CD4-positive, alpha-beta T cell (primary cell): ENCODE results near the gene RPL13A. TPM values are rescaled to one million over a fixed set of nuclear protein-coding genes. Genes with fewer than 3 reads are reported as not detected.
"Not testable (repeated sequence)": the region's sequence is repeated elsewhere in the genome, so short reads cannot be mapped to it uniquely, and the experiment has no call there.

Experiments
- ATAC-seq: fragments of 200-7000 bp; cut with Tn5 transposase; one replicate; pipeline ENCODE4 v1.10.0; 2022; ENCODE audit warnings: mild to moderate bottlenecking; ENCODE audit not compliant: poor library complexity
- CTCF ChIA-PET: fragments of 350-600 bp; sonication (Branson Sonifier 250); formaldehyde crosslinking; loops from one replicate; lab custom pipeline; 2021; ENCODE audit warnings: antibody characterized with exemption, inconsistent platforms; lab: Charles Lee
- POLR2A ChIA-PET: fragments of 350-600 bp; sonication (Branson Sonifier 250); formaldehyde crosslinking; loops from one replicate; lab custom pipeline; 2021; ENCODE audit warnings: antibody characterized with exemption, inconsistent platforms; lab: Charles Lee
- DNase-seq, 14 experiments: peaks; one replicate each; pipeline ENCODE4 v3.0.0-alpha.2; 2013 to 2020; ENCODE audit warnings: mixed read lengths in 2 of 14
- H3K27ac ChIP-seq, 2 donors: one replicate each; pipeline versions ENCODE4 v1.5.1 to v1.7.0; 2013; ENCODE audit warnings: low read length in 2 of 2, low read depth in 1 of 2, mild to moderate bottlenecking in 1 of 2
- H3K27me3 ChIP-seq, 2 experiments: 1 replicate in 1 of 2; 2 replicates in 1 of 2; pipeline versions ENCODE4 v1.6.1 to v1.7.0; 2013; ENCODE audit warnings: low read length in 2 of 2, control low read depth in 1 of 2, mild to moderate bottlenecking in 1 of 2, moderate library complexity in 1 of 2; ENCODE audit not compliant: insufficient read depth in 2 of 2, control insufficient read depth in 1 of 2
- H3K36me3 ChIP-seq: one replicate; pipeline ENCODE4 v1.6.1; 2013; ENCODE audit warnings: low read length, control low read depth; ENCODE audit not compliant: insufficient read depth
- H3K4me1 ChIP-seq: one replicate; pipeline ENCODE4 v1.6.1; 2013; ENCODE audit warnings: low read length, control low read depth; ENCODE audit not compliant: insufficient read depth
- H3K4me3 ChIP-seq: one replicate; pipeline ENCODE4 v1.5.1; 2013; ENCODE audit warnings: mild to moderate bottlenecking, low read length, moderate library complexity
- H3K9me3 ChIP-seq, 2 experiments: 1 replicate in 1 of 2; 2 replicates in 1 of 2; pipeline versions ENCODE4 v1.6.1 to v1.7.0; 2013; ENCODE audit warnings: low read length in 2 of 2, mild to moderate bottlenecking in 2 of 2, control low read depth in 1 of 2, moderate library complexity in 1 of 2; ENCODE audit not compliant: control insufficient read depth in 1 of 2, insufficient read depth in 1 of 2
- H3K27ac Mint-ChIP-seq: one replicate; pipeline ENCODE4 v1.8.0; 2020; ENCODE audit warnings: mixed read lengths
- H3K27me3 Mint-ChIP-seq: one replicate; pipeline ENCODE4 v1.8.0; 2021; ENCODE audit warnings: mixed read lengths
- H3K36me3 Mint-ChIP-seq: one replicate; pipeline ENCODE4 v1.8.0; 2021; ENCODE audit warnings: low read depth, mixed read lengths
- H3K4me1 Mint-ChIP-seq: one replicate; pipeline ENCODE4 v1.8.0; 2021; ENCODE audit warnings: low read depth, mixed read lengths
- H3K4me3 Mint-ChIP-seq: one replicate; pipeline ENCODE4 v1.8.0; 2020; ENCODE audit warnings: mild to moderate bottlenecking, mixed read lengths
- H3K9me3 Mint-ChIP-seq: one replicate; pipeline ENCODE4 v1.8.0; 2020; ENCODE audit warnings: mixed read lengths
- CTCF ChIP-seq: fragments of 200-600 bp; IDR thresholded peaks from one replicate; pipeline ENCODE4 v1.8.0; 2022; ENCODE audit warnings: antibody characterized with exemption, mild to moderate bottlenecking
- intact Hi-C, 2 experiments: fragments of 100-400 bp; cut with DNase I in 1 of 2; cut with micrococcal nuclease in 1 of 2; formaldehyde crosslinking; loops; one replicate each; pipeline versions ENCODE4 v1.15.1 to v1.9.0; 2023 to 2025; cut with DNase I, micrococcal nuclease
- total RNA-seq, 174 experiments: library from RNA in 2 of 174; stranded (reverse) in 2 of 174; gene quantifications; one replicate each; pipeline ENCODE4 v1.2.3 and lab custom pipeline; 2021 to 2026

RPL13A gene
- total RNA-seq, 2 experiments from 2014 or later, result 5,328 to 5,481 TPM

- Mint-ChIP-seq H3K4me3 (peak overlapping the region; percentile 79), H3K9me3 (no peaks in the 10 kb centered on the region), H3K27me3 (no peaks in the 10 kb centered on the region), H3K36me3 (peaks cover 21% of the 10 kb centered on the region), H3K27ac (peak overlapping the region; percentile 98), H3K4me1 (peaks cover 54% of the 10 kb centered on the region)
- POLR2A ChIA-PET, result interaction anchor here (0.6 to 6.4 kb wide), 13 partner anchors 13 to 207 kb away, joined by 3 to 120 read pairs (median 5); partner anchors contain the start of genes ALDH16A1, KASH5, PIH1D1 and PRMT1
- TF ChIP-seq CTCF, result no peak
- intact Hi-C loops, result loop anchor here in 1 of 2 experiments (1.0 to 10.0 kb wide), 4 partner anchors 27 to 244 kb away; partner anchors contain the start of gene PRMT1
- peaks cover 83% of the 10 kb centered on the region for H3K4me1 ChIP-seq
- H3K9me3 ChIP-seq, result no peaks in the 10 kb centered on the region
- no peak for ATAC-seq
- CTCF ChIA-PET, result interaction anchor here (0.6 to 2.4 kb wide), 25 partner anchors 13 to 245 kb away, joined by 3 to 24 read pairs (median 4); partner anchors contain the start of genes ALDH16A1, GFY, PIH1D1 and RPS11
- no peaks in the 10 kb centered on the region for H3K27me3 ChIP-seq
- H3K27ac ChIP-seq, result peak overlapping the region; percentile 86 to 96
- H3K36me3 ChIP-seq, result peaks cover 15% of the 10 kb centered on the region
- H3K4me3 ChIP-seq, result no peak overlapping the region
- no peak for DNase-seq
These were observed 16.8 kb upstream of the RPL13A start for GRCh38 chr19:49470615-49470978.

- Mint-ChIP-seq H3K4me3 (peak overlapping the region; percentile 100), H3K36me3 (peaks cover 39% of the 10 kb centered on the region), H3K9me3 (no peaks in the 10 kb centered on the region), H3K27ac (peak overlapping the region; percentile 98), H3K27me3 (no peaks in the 10 kb centered on the region), H3K4me1 (peaks cover 64% of the 10 kb centered on the region)
- intact Hi-C loops, result loop anchor here in 1 of 2 experiments (10.0 kb wide), 1 partner anchor 202 kb away; the partner anchor contains the start of gene PRMT1
- Histone ChIP-seq H3K9me3 (no peaks in the 10 kb centered on the region), H3K27me3 (no peaks in the 10 kb centered on the region), H3K4me3 (no peak overlapping the region), H3K4me1 (peaks cover 79% of the 10 kb centered on the region), H3K27ac (peak overlapping the region; percentile 53 to 98), H3K36me3 (peaks cover 20% of the 10 kb centered on the region)
- POLR2A ChIA-PET, result interaction anchor here (0.7 to 6.4 kb wide), 11 partner anchors 14 to 1693 kb away, joined by 3 to 120 read pairs (median 3); partner anchors contain the start of genes ALDH16A1, PIH1D1, RPL13A and RRAS
- ATAC-seq, result no peak
- TF ChIP-seq CTCF, result no peak
- DNase-seq, result peak in 2 of 14 experiments; percentile 35 to 49
- CTCF ChIA-PET, result interaction anchor here (0.9 to 3.1 kb wide), 8 partner anchors 22 to 192 kb away, joined by 3 to 20 read pairs (median 4); partner anchors contain the start of genes BCL2L12, IRF3 and PIH1D1
These were observed 14.5 kb upstream of the RPL13A start for GRCh38 chr19:49472936-49473335.

- CTCF ChIA-PET, result interaction anchor here (0.6 to 3.1 kb wide), 22 partner anchors 15 to 252 kb away, joined by 3 to 20 read pairs (median 4); partner anchors contain the start of genes BCL2L12, IRF3, PIH1D1 and RPL13A
- H3K27me3 Mint-ChIP-seq, ATAC-seq, H3K9me3 ChIP-seq, H3K9me3 Mint-ChIP-seq, H3K27me3 ChIP-seq: not testable (repeated sequence)
- intact Hi-C loops, result loop anchor here in 1 of 2 experiments (10.0 kb wide), 1 partner anchor 201 kb away; the partner anchor contains the start of gene PRMT1
- H3K4me1 Mint-ChIP-seq, result peaks cover 64% of the 10 kb centered on the region
- Histone ChIP-seq H3K4me3 (peak overlapping the region; percentile 97), H3K27ac (peak overlapping the region; percentile 61 to 98), H3K4me1 (peaks cover 78% of the 10 kb centered on the region), H3K36me3 (peaks cover 16% of the 10 kb centered on the region)
- H3K4me3 Mint-ChIP-seq, result peak overlapping the region; percentile 100
- H3K36me3 Mint-ChIP-seq, result peaks cover 41% of the 10 kb centered on the region
- H3K27ac Mint-ChIP-seq, result peak overlapping the region; percentile 98
- DNase-seq, result peak in 1 of 14 experiments; percentile 38
- POLR2A ChIA-PET, result interaction anchor here (0.7 to 6.4 kb wide), 13 partner anchors 14 to 203 kb away, joined by 3 to 120 read pairs (median 3); partner anchors contain the start of genes ALDH16A1, PIH1D1, PRR12 and RPL13A
These were observed 13.9 kb upstream of the RPL13A start for GRCh38 chr19:49473501-49473867.
